ENCODE measurements around the gene UBE2E2.

UBE2E2 gene

GRCh38 chr3:23288286-23288685 lies 85.2 kb downstream of the UBE2E2 start:
- no peak for DNase-seq

- DNase-seq, result no peak
Observed at GRCh38 chr3:23288715-23289114, 85.6 kb downstream of the UBE2E2 start.

GRCh38 chr3:23292432-23292831 lies 89.3 kb downstream of the UBE2E2 start:
- DNase-seq, result no peak

DNA sequence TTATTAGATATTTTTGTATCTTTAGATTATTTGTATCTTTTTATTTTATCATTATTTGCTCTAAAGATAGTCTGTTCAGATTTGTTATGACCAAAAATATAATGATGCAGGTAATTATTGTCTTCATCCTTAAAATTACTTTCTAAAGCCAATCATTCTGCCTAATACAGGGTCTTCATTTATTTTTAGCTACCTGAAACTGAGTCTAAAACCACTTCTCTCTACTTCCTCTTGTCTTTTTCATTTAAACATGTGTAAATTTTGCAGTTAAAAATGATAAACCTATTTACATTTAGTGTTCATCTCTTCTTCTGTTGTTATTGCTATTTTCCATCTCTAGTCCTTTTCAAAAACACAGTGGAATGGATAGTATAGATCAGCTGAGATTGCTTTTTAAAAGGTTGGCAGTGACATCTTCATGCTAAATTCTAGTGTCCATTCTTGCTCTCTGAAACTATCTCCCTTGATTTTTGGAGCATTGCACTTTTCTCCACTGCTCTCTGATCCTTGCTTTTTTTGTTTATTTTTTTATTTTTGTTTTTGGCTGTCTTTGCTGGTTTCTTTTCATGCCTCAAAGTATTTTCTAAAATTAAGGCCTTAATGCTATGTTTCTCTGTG lies 91.8 kb downstream of the UBE2E2 start:
- DNase-seq, result no peak

DNA sequence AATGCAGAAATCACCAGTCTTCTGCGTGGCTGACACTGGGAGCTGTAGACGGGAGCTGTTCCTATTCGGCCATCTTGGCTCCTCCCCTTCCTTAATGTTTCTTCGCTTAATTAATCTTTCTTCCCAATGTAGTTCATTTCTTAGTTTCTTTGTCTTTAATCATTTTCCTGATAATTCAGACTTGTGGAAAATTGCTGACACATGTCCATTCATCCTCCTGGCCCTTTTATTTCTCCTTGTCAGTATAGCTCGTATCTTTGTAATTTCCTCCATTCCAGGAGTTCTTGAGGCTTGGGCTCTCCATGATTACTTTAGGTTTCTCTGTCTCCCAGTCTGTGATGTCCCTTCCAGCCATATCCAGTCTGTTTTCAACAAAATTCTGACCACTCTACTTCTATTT lies 98.7 kb downstream of the UBE2E2 start:
- DNase-seq, result no peak

GRCh38 chr3:23302271-23302670 lies 99.1 kb downstream of the UBE2E2 start:
- no peak for DNase-seq

DNA sequence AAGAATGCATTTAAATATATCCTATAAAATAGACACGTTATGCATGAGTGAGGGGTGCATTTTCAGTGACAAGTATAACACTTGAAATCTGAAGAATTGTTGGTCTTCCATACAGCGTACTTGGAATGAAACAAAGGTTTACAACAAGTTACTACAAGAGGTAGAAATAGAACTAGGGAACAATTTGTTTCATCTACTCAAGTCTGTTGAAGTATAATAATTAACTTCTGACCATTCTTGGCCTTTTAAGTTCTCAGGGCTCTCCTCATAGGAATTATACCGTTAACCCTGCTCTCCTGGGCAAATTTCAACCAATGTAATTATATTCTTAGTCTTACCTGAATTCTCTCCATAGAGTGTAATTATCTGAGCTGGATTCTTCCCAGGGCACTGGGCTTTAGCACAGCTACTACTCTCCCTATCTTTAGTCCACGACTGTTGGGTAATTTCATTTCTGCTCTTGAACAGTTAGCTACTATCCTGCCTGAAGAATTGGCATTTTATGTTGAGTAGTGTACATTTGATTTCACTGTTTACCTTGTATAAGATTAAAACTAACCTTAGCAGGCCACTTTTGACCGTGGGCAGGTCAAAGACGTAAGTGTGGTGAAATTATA lies 100.6 kb downstream of the UBE2E2 start:
- no peak for DNase-seq

GRCh38 chr3:23304424-23304823 lies 101.3 kb downstream of the UBE2E2 start:
- DNase-seq, result no peak

DNA sequence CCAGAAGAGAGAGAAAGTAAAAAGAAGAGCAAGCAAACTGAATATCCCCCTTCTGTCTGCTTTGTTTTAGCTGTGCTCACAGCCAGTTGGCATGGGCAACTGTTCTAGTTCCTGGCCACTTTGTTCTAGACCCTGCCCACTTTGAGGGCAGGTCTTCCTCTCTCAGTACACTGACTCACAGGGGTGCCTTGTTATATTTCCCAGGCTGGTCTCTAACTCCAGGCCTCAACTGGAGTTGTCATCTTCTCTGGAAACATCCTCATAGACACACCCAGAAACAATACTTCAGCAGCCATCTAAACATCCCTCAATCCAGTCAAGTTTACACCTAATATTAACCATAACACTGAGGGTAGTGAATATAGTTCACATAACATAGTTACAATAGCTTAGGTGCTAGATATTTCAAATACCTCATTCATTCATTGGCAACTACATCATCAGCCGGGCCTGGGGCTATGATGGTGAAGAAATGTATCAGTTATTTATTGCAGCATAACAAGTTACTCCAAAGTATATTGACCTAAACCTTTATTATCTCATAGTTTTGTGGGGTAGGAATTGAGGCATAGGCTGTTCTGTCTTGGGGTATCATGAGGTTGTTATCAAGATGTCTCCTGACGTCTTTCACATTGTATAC lies 106.0 kb downstream of the UBE2E2 start:
- DNase-seq, result no peak

GRCh38 chr3:23312866-23313265 lies 109.7 kb downstream of the UBE2E2 start:
- DNase-seq, result no peak

GRCh38 chr3:23314981-23315762 lies 112.0 kb downstream of the UBE2E2 start:
- no peak for DNase-seq

- no peak for DNase-seq
Observed at GRCh38 chr3:23316924-23317323, 113.8 kb downstream of the UBE2E2 start.

- no peak for DNase-seq
Observed at GRCh38 chr3:23319366-23320312, 116.5 kb downstream of the UBE2E2 start.

- DNase-seq, result no peak
Observed at GRCh38 chr3:23320586-23321570, 117.8 kb downstream of the UBE2E2 start.

DNA sequence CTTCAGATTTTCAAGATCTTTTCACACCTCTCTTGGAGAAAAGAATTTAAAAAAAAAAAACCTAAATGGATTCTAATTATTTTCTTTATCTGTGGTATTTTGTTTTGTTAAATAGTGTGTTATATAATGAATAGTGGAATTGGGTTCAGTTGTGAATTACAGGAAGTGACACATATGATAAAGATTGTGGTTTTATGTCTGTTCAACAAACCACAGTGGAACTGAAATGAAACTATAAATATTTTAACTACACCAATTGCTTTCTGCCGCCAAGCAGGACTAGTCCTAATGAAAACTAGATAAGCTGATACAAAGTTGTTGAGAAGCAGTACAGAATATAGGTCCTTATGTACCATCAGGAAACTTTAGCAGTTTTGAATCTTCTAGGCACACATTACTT lies 121.6 kb downstream of the UBE2E2 start:
- peak; percentile 1 for DNase-seq

DNA sequence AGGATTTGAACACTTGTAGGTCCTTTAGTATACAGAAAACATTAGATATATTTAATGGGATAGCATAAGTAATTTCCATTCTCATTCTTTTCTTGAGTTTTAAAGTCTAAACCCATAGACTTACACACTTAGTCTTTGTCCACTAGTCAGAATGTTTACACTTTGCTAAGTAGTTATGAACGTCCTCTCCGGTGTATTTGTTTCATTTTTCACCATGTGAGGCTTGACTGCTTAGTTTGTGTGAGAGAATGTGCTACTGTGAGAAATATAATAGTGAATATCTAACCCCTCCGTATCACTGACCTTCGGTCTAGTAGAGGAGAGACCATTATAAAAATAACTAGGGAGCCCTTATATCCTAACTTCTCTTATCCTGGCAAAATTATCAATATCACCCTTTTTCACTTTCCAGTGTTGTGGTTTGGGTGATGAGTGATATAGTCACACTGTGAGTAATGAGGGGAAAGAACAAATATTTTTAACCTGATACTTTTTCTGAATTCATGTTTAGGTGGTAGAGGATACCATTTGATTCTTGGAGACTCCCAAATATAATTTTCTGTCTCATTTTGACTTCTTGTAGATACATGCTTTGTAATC lies 122.4 kb downstream of the UBE2E2 start:
- DNase-seq, result no peak

DNA sequence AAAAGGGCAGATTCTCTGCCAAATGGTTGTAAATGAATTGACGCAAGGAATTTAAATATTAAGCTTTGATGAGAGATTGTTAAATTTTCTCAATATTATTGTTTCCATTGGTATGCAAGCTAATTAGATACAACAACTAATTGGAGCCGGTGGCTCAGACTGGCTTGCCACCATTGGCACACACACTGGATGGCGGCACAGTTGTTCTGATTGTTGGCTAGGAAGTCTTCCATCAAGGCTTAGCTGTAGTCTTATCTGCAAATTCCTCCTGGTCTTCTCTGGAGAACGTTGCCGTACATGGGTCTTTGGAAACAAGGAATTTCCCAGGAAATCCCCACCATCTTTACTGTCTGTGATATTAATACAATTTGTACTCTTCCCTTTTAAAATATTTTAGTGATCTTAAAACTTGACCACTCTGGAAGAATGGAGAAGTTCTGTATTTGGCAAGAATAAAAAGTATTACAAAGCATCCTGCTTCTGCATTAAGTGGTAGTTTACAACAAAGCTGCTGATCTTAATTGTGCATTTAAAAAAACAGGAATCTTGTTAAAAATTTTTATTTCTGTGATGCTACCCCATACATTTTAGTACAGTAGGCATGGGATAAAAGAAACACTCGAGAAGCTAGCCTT lies 126.5 kb downstream of the UBE2E2 start:
- DNase-seq, result no peak

DNA sequence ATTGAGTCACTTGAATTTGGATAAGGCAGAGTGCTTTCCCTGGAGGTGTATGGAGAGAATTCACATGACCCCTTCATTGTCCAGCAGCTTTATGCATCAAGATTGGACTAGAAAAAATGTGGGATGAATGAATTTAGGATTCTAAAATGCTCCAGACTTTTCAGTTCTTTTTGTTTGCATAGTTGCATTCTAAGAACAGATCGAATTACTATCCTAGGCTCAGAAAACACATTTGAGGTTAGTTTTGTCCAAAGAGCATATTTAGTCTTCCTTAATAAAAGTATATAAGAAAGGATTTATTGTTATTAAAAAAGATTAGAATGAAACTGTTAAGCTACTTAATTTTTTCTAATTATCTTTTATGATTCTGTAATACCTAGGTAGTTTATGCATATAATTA lies 127.4 kb downstream of the UBE2E2 start:
- DNase-seq, result no peak

- no peak for DNase-seq
Observed at GRCh38 chr3:23331141-23331935, 128.2 kb downstream of the UBE2E2 start.

- no peak for DNase-seq
Observed at GRCh38 chr3:23333633-23334032, 130.5 kb downstream of the UBE2E2 start.
